HepG2 (cell line): ENCODE measurements around the gene TOR4A. TPM values are rescaled to one million over a fixed set of nuclear protein-coding genes. Genes with fewer than 3 reads are reported as not detected.

ENCODE experiments used
- ATAC-seq: fragments of 200-7000 bp; cut with Tn5 transposase; 3 replicates; pipeline ENCODE4 v1.9.1; 2020; ENCODE audit warnings: mild to moderate bottlenecking, moderate library complexity
- BruUV-seq: library from RNA; stranded (reverse); fragments of 400-500 nt; replicated peaks from 2 replicates; lab custom pipeline; 2021; lab: Mats Ljungman, UMichigan
- CTCF ChIA-PET: fragments of 300-600 bp; formaldehyde crosslinking; extraction: SDS; loops from one replicate; lab custom pipeline; 2021; ENCODE audit warnings: low total read pairs, inconsistent platforms, low intra/inter-chr PET ratio; lab: Yijun Ruan, JAX
- POLR2A ChIA-PET: fragments of 350-600 bp; sonication (Branson Sonifier 250); formaldehyde crosslinking; loops from one replicate; lab custom pipeline; 2020; ENCODE audit warnings: antibody characterized with exemption, inconsistent platforms; lab: Yijun Ruan, JAX
- DNase-seq: peaks from one replicate; pipeline ENCODE4 v3.0.0-alpha.2; 2015; ENCODE audit warnings: low spot score
- FAIRE-seq: peaks from 3 replicates; lab custom pipeline; 2011; peaks lifted over from hg19 to GRCh38; lab: Jason Lieb, UNC
- H2AFZ ChIP-seq: one replicate; pipeline ENCODE4 v1.6.1; 2011; ENCODE audit warnings: low read length, inconsistent platforms
- H3K27ac ChIP-seq: fragments of 300-600 bp; 3 replicates; pipeline ENCODE4 v1.8.0; 2011; ENCODE audit warnings: mixed run types, mild to moderate bottlenecking, mixed read lengths, low read length, inconsistent platforms; ENCODE audit not compliant: insufficient read depth; ENCODE audit errors: extremely low read length
- H3K27me3 ChIP-seq, 2 experiments: fragments of 200-600 bp in 1 of 2; 2 replicates in 1 of 2; 3 replicates in 1 of 2; pipeline versions ENCODE4 v1.6.0 to v1.8.0; 2011; ENCODE audit warnings: low read length in 2 of 2, mild to moderate bottlenecking in 2 of 2, moderate library complexity in 2 of 2, inconsistent platforms in 1 of 2; ENCODE audit not compliant: insufficient read depth in 2 of 2, control insufficient read depth in 1 of 2
- H3K36me3 ChIP-seq, 2 experiments: fragments of 200-600 bp in 1 of 2; replicated peaks in 1 of 2; 2 replicates in 1 of 2; 3 replicates in 1 of 2; pipeline versions ENCODE4 v1.5.1 to v1.8.0; 2011; ENCODE audit warnings: low read length in 2 of 2, inconsistent platforms in 1 of 2; ENCODE audit not compliant: insufficient read depth in 2 of 2, control insufficient read depth in 1 of 2
- H3K4me1 ChIP-seq: 2 replicates; pipeline ENCODE4 v1.5.1; 2012; ENCODE audit warnings: low read length, inconsistent platforms; ENCODE audit not compliant: insufficient read depth
- H3K4me2 ChIP-seq: 2 replicates; pipeline ENCODE4 v1.6.0; 2011; ENCODE audit warnings: low read depth, low read length, inconsistent platforms
- H3K4me3 ChIP-seq, 3 experiments: fragments of 200-600 bp in 1 of 3; sonication (generic), shearing (Covaris generic) in 1 of 3; replicated peaks in 1 of 3; 2 replicates each; pipeline ENCODE4 v1.5.1; 2011 to 2016; ENCODE audit warnings: low read length in 3 of 3, inconsistent platforms in 2 of 3, low read depth in 2 of 3, mild to moderate bottlenecking in 2 of 3, control low read depth in 1 of 3, mixed read lengths in 1 of 3; ENCODE audit not compliant: insufficient read depth in 1 of 3
- H3K79me2 ChIP-seq: one replicate; pipeline ENCODE4 v1.6.1; 2011; ENCODE audit warnings: low read length, inconsistent platforms; ENCODE audit not compliant: insufficient read depth
- H3K9ac ChIP-seq: 2 replicates; pipeline ENCODE4 v1.6.0; 2011; ENCODE audit warnings: mild to moderate bottlenecking, low read depth, low read length, inconsistent platforms; ENCODE audit not compliant: insufficient read depth
- H3K9me3 ChIP-seq: 2 replicates; pipeline ENCODE4 v1.5.1; 2012; ENCODE audit warnings: mild to moderate bottlenecking, low read length
- H4K20me1 ChIP-seq: 2 replicates; pipeline ENCODE4 v1.6.0; 2011; ENCODE audit warnings: inconsistent platforms, mild to moderate bottlenecking, low read length, moderate library complexity; ENCODE audit not compliant: insufficient read depth
- AGO2 ChIP-seq: fragments of 200-400 bp; formaldehyde crosslinking; optimal IDR thresholded peaks from 2 replicates; pipeline ENCODE3; 2017; ENCODE audit warnings: mild to moderate bottlenecking, low read depth, low read length, moderate library complexity
- CAMTA2 ChIP-seq: sonication (generic); formaldehyde crosslinking; IDR thresholded peaks from 2 replicates; pipeline ENCODE4 v1.4.0; 2020; ENCODE audit warnings: mild to moderate bottlenecking, missing genetic modification reagents, borderline replicate concordance
- HNRNPL ChIP-seq: fragments of 200-400 bp; formaldehyde crosslinking; IDR thresholded peaks from 2 replicates; pipeline ENCODE4 v1.6.1; 2017; ENCODE audit warnings: mild to moderate bottlenecking, low read depth, low read length
- PAF1 ChIP-seq: IDR thresholded peaks from 2 replicates; pipeline ENCODE4 v1.6.1; 2016; ENCODE audit warnings: missing genetic modification reagents, missing compliant biosample characterization
- RBFOX2 ChIP-seq: fragments of 200-400 bp; formaldehyde crosslinking; IDR thresholded peaks from 2 replicates; pipeline ENCODE4 v1.6.1; 2017; ENCODE audit warnings: low read depth, mild to moderate bottlenecking, low read length
- TAF1 ChIP-seq: sonication (generic); formaldehyde crosslinking; IDR thresholded peaks from 2 replicates; pipeline ENCODE4 v1.4.0; 2020; ENCODE audit warnings: missing genetic modification reagents
- THAP11 ChIP-seq: IDR thresholded peaks from 2 replicates; pipeline ENCODE4 v1.6.1; 2016; ENCODE audit warnings: missing biosample characterization, missing genetic modification reagents
- ZBTB26 ChIP-seq: IDR thresholded peaks from 2 replicates; pipeline ENCODE4 v1.6.1; 2016; ENCODE audit warnings: missing compliant biosample characterization, missing genetic modification reagents, borderline replicate concordance
- ZBTB38 ChIP-seq: sonication (generic); formaldehyde crosslinking; IDR thresholded peaks from 2 replicates; pipeline ENCODE4 v1.5.1; 2020; ENCODE audit warnings: mild to moderate bottlenecking, missing genetic modification reagents
- ZBTB8A ChIP-seq: sonication (generic); formaldehyde crosslinking; IDR thresholded peaks from 2 replicates; pipeline ENCODE4 v1.4.0; 2020; ENCODE audit warnings: mild to moderate bottlenecking, low read depth, missing genetic modification reagents, borderline replicate concordance
- ZSCAN25 ChIP-seq: sonication (generic); formaldehyde crosslinking; IDR thresholded peaks from 2 replicates; pipeline ENCODE4 v1.8.0; 2022; ENCODE audit warnings: mild to moderate bottlenecking, missing genetic modification reagents
- WGBS: methylation state at CpG from one replicate; pipeline ENCODE4 v1.1.6; 2017; ENCODE audit warnings: low lambda C conversion rate; 5-methylcytosine and 5-hydroxymethylcytosine counted together
- in situ Hi-C: cut with HindIII; loops from 2 replicates; pipeline ENCODE4 v1.10.0; 2017; ENCODE audit warnings: low pct_unique_long_range_greater_than_20kb; ENCODE audit not compliant: extremely low pct_ligation_motif_present
- intact Hi-C: fragments of 100-400 bp; cut with micrococcal nuclease; formaldehyde crosslinking; loops from one replicate; pipeline ENCODE4 v1.10.0; 2022; ENCODE audit not compliant: unreplicated experiment
- polyA plus RNA-seq, 8 experiments: library from polyadenylated mRNA; depleted of rRNA in 3 of 8; stranded (reverse) in 7 of 8; unstranded in 1 of 8; fragments of >200 nt; fragmentation: Illumina TruSeq in 4 of 8; extraction: Trizol in 4 of 8; gene quantifications; 2 replicates each; pipeline versions ENCODE4 v1.2.1 to v1.2.3, GENCODE V29; 2011 to 2016; ENCODE audit warnings: low read depth in 4 of 8, missing spikeins in 1 of 8, mixed read lengths in 1 of 8; ENCODE audit not compliant: insufficient read depth in 1 of 8
- total RNA-seq, 5 experiments: library from RNA; depleted of rRNA; stranded (reverse); fragments of >200 nt; fragmentation: Illumina TruSeq; extraction: Trizol; gene quantifications; 2 replicates each; pipeline ENCODE4 v1.2.3, GENCODE V29; 2016; ENCODE audit warnings: low read depth in 1 of 5
- TF ChIP-seq, protein P1 (sequence below): sonication (generic); formaldehyde crosslinking; IDR thresholded peaks from 2 replicates; pipeline ENCODE4 v1.4.0; 2020; ENCODE audit warnings: missing genetic modification reagents

The TOR4A gene
- total and polyA plus RNA-seq, 2 of the 13 experiments (the other 11 are each of a cell fraction or from before 2014, with no cell fraction given) = 11.1 to 14.2 TPM

DNA sequence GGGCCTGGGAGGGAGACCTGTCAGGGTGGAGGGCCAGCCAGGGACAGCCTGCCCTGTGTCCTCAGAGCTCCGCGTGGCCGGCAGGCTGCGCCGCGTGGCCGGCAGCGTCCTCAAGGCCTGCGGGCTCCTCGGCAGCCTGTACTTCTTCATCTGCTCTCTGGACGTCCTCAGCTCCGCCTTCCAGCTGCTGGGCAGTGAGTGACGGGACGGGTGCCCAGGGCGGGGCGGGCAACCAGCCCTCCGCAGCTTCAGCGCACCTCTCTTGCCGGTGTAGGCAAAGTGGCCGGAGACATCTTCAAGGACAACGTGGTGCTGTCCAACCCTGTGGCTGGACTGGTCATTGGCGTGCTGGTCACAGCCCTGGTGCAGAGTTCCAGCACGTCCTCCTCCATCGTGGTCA lies 45.0 kb upstream of the TOR4A start:
- Histone ChIP-seq H3K79me2 (peaks cover 8% of the 10 kb centered on the region), H3K9me3 (no peaks in the 10 kb centered on the region), H3K4me2 (no peak overlapping the region), H3K36me3 (no peaks in the 10 kb centered on the region), H2AFZ (no peak overlapping the region), H3K4me3 (no peak overlapping the region), H3K27me3 (no peaks in the 10 kb centered on the region), H3K4me1 (peaks cover 65% of the 10 kb centered on the region), H3K9ac (no peak overlapping the region), H4K20me1 (no peaks in the 10 kb centered on the region), H3K27ac (no peak overlapping the region)
- ChIA-PET POLR2A (no interaction called here), CTCF (no interaction called here)
- no peak for ATAC-seq
- intact Hi-C loops = no loop called here
- no TSS peak for BruUV-seq
- WGBS = 96% methylated on average over 10 of the region's 24 CpGs
- no peak for DNase-seq
- FAIRE-seq = no peak
- TF ChIP-seq RBFOX2 (0 out of 2 replicates have a peak, but pooled peaks have one; percentile 14), ZSCAN25 (CRISPR knock-in tag) (no peak)
- in situ Hi-C loops = no loop called here

DNA sequence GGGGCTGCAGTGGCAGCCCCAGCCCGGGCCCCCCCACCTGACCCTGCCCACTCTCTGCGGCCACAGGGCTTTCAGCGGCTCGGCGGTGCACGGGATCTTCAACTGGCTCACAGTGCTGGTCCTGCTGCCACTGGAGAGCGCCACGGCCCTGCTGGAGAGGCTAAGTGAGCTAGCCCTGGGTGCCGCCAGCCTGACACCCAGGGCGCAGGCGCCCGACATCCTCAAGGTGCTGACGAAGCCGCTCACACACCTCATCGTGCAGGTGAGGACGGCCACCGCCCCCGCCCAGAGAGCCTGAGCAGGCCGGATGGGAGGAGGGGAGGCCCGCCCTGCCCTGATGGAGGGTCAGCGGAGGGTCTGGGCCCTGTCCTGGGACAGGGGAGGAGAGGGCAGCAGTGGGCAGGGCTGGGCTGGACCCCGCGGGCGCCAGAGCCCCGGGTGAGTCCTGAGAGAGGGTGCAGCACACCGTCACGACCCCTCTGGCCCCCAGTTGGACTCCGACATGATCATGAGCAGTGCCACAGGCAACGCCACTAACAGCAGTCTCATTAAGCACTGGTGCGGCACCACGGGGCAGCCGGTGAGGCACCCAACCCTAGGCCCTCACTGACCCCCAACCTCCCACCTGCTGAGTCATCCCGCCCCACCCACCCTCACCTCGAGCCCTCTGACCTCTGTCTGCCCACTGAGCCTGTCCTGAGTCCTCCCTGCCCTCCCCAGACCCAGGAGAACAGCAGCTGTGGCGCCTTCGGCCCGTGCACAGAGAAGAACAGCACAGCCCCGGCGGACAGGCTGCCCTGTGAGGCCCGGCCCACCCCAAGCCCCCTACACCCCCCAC lies 44.2 kb upstream of the TOR4A start:
- ChIA-PET CTCF (no interaction called here), POLR2A (interaction anchor here (1.0 to 4.1 kb wide), 4 partner anchors 9 to 43 kb away, joined by 3 to 45 read pairs (median 16); partner anchors contain the start of genes CYSRT1, NELFB and RNF208)
- TF ChIP-seq AGO2 = peak; percentile 29
- no peak for TF ChIP-seq THAP11 (CRISPR knock-in tag)
- peak; percentile 58; the same call in 1 of the 2 replicates for TF ChIP-seq ZBTB38 (CRISPR knock-in tag)
- 0 out of 2 replicates have a peak, but pooled peaks have one; percentile 36 for TF ChIP-seq HNRNPL
- TF ChIP-seq, protein P1, sequence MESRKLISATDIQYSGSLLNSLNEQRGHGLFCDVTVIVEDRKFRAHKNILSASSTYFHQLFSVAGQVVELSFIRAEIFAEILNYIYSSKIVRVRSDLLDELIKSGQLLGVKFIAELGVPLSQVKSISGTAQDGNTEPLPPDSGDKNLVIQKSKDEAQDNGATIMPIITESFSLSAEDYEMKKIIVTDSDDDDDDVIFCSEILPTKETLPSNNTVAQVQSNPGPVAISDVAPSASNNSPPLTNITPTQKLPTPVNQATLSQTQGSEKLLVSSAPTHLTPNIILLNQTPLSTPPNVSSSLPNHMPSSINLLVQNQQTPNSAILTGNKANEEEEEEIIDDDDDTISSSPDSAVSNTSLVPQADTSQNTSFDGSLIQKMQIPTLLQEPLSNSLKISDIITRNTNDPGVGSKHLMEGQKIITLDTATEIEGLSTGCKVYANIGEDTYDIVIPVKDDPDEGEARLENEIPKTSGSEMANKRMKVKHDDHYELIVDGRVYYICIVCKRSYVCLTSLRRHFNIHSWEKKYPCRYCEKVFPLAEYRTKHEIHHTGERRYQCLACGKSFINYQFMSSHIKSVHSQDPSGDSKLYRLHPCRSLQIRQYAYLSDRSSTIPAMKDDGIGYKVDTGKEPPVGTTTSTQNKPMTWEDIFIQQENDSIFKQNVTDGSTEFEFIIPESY (CRISPR knock-in tag) = peak; percentile 90
- TF ChIP-seq TAF1 (CRISPR knock-in tag) = 0 out of 2 replicates have a peak, but pooled peaks have one; percentile 6
- no peak for TF ChIP-seq ZBTB26 (CRISPR knock-in tag)
- no peak for TF ChIP-seq ZBTB8A (CRISPR knock-in tag)
- no peak for TF ChIP-seq CAMTA2
- no peak for TF ChIP-seq PAF1 (CRISPR knock-in tag)
- peak overlapping the region; percentile 25; the same call in 1 of the 2 replicates for H3K4me2 ChIP-seq
- no CpG with 5 or more reads among the region's 40 CpGs for WGBS
- no peak overlapping the region for H2AFZ ChIP-seq
- DNase-seq = no peak
- FAIRE-seq = no peak
- no peaks in the 10 kb centered on the region for H3K36me3 ChIP-seq
- H3K27me3 ChIP-seq = no peaks in the 10 kb centered on the region
- H4K20me1 ChIP-seq = no peaks in the 10 kb centered on the region
- peak overlapping the region in 2 of 3 experiments; percentile 39 to 67; a peak in 3 of 6 replicates for H3K4me3 ChIP-seq
- no peak for ATAC-seq
- no peak overlapping the region for H3K9ac ChIP-seq
- H3K4me1 ChIP-seq = peaks cover 67% of the 10 kb centered on the region
- intact Hi-C loops (no loop called here), in situ Hi-C loops (no loop called here)
- H3K27ac ChIP-seq = no peak overlapping the region
- peaks cover 8% of the 10 kb centered on the region for H3K79me2 ChIP-seq
- no peaks in the 10 kb centered on the region for H3K9me3 ChIP-seq
- no TSS peak for BruUV-seq
